SK-N-SH (cell line): ENCODE results near the gene PYGO2. TPM values are rescaled to one million over a fixed set of nuclear protein-coding genes. Genes with fewer than 3 reads are reported as not detected.

ENCODE experiments used
- CTCF ChIA-PET: fragments of 300-600, 350-600 bp; formaldehyde crosslinking; extraction: SDS; loops from one replicate; lab custom pipeline; 2021; lab: Yijun Ruan, JAX
- POLR2A ChIA-PET: fragments of 350-600 bp; sonication (Branson Sonifier 250); formaldehyde crosslinking; extraction: SDS; loops from one replicate; lab custom pipeline; 2020; ENCODE audit warnings: antibody characterized with exemption, inconsistent platforms; lab: Yijun Ruan, JAX
- DNase-seq: peaks from one replicate; pipeline ENCODE4 v3.0.0; 2012
- H2AFZ ChIP-seq: fragments of 200-600 bp; sonication (generic); 2 replicates; pipeline ENCODE4 v1.8.1; 2016; ENCODE audit warnings: antibody characterized with exemption, mild to moderate bottlenecking, low read depth
- H3F3A ChIP-seq: fragments of 200-600 bp; sonication (generic); replicated peaks from 2 replicates; pipeline ENCODE3; 2016; ENCODE audit warnings: antibody characterized with exemption, mild to moderate bottlenecking; ENCODE audit not compliant: insufficient read depth
- H3K27ac ChIP-seq, 2 experiments: fragments of 200-500 bp in 1 of 2; fragments of 200-600 bp in 1 of 2; sonication (Bioruptor generic) in 1 of 2; sonication (generic), shearing (Covaris generic) in 1 of 2; 2 replicates each; pipeline versions ENCODE4 v1.5.1 to v1.6.1; 2014 to 2016; ENCODE audit warnings: low read depth in 2 of 2, inconsistent platforms in 1 of 2, low read length in 1 of 2, mild to moderate bottlenecking in 1 of 2, mixed read lengths in 1 of 2
- H3K27me3 ChIP-seq: fragments of 200-600 bp; sonication (generic), shearing (Covaris generic); 2 replicates; pipeline ENCODE4 v1.6.1; 2016; ENCODE audit warnings: mixed run types; ENCODE audit not compliant: insufficient read depth
- H3K36me3 ChIP-seq, 2 experiments: fragments of 200-500 bp in 1 of 2; fragments of 200-600 bp in 1 of 2; sonication (Bioruptor generic) in 1 of 2; sonication (generic) in 1 of 2; replicated peaks in 1 of 2; 2 replicates each; pipeline versions ENCODE3 to v1.5.1; 2014 to 2016; ENCODE audit warnings: low read length in 1 of 2, mild to moderate bottlenecking in 1 of 2; ENCODE audit not compliant: insufficient read depth in 2 of 2, control insufficient read depth in 1 of 2
- H3K4me1 ChIP-seq, 2 experiments: fragments of 200-500 bp in 1 of 2; fragments of 200-600 bp in 1 of 2; sonication (Bioruptor generic) in 1 of 2; sonication (generic), shearing (Covaris generic) in 1 of 2; 2 replicates each; pipeline versions ENCODE4 v1.5.1 to v1.6.1; 2014 to 2016; ENCODE audit warnings: low read depth in 1 of 2, low read length in 1 of 2, mixed run types in 1 of 2; ENCODE audit not compliant: insufficient read depth in 2 of 2, control insufficient read depth in 1 of 2
- H3K4me2 ChIP-seq: fragments of 200-600 bp; sonication (generic), shearing (Covaris generic); 2 replicates; pipeline ENCODE4 v1.6.1; 2017; ENCODE audit warnings: mixed run types
- H3K4me3 ChIP-seq, 2 experiments: fragments of 200-500 bp in 1 of 2; fragments of 200-600 bp in 1 of 2; sonication (Bioruptor generic) in 1 of 2; sonication (generic), shearing (Covaris generic) in 1 of 2; 2 replicates each; pipeline versions ENCODE4 v1.5.1 to v1.8.1; 2014 to 2016; ENCODE audit warnings: low read depth in 2 of 2, inconsistent platforms in 1 of 2, low read length in 1 of 2, mild to moderate bottlenecking in 1 of 2, mixed read lengths in 1 of 2, moderate library complexity in 1 of 2
- H3K79me2 ChIP-seq: fragments of 200-600 bp; sonication (generic); 2 replicates; pipeline ENCODE4 v1.8.1; 2017; ENCODE audit warnings: mild to moderate bottlenecking; ENCODE audit not compliant: insufficient read depth
- H3K9ac ChIP-seq: fragments of 200-600 bp; sonication (generic); 2 replicates; pipeline ENCODE4 v1.6.1; 2017; ENCODE audit warnings: mixed run types
- H3K9me2 ChIP-seq: fragments of 200-600 bp; sonication (generic); 2 replicates; pipeline ENCODE4 v1.6.1; 2017; ENCODE audit warnings: mixed run types
- H3K9me3 ChIP-seq: fragments of 200-600 bp; sonication (generic); 2 replicates; pipeline ENCODE4 v1.6.1; 2017; ENCODE audit warnings: mixed run types, mild to moderate bottlenecking, moderate library complexity
- H4K20me1 ChIP-seq: fragments of 200-600 bp; sonication (generic); 2 replicates; pipeline ENCODE4 v1.6.1; 2017; ENCODE audit warnings: mild to moderate bottlenecking, mixed run types; ENCODE audit not compliant: insufficient read depth
- CHD2 ChIP-seq: fragments of 150-350 bp; IDR thresholded peaks from 2 replicates; pipeline ENCODE4 v1.6.1; 2018; ENCODE audit warnings: low read length; ENCODE audit not compliant: partially characterized antibody
- ELF1 ChIP-seq: IDR thresholded peaks from 2 replicates; pipeline ENCODE4 v1.4.0; 2012
- EP300 ChIP-seq, 2 experiments: IDR thresholded peaks; 2 replicates each; pipeline versions ENCODE4 v1.4.0 to v1.6.1; 2012; ENCODE audit warnings: borderline replicate concordance in 1 of 2, low read depth in 1 of 2, low read length in 1 of 2
- EZH2phosphoT487 ChIP-seq: fragments of 200-600 bp; sonication (generic); IDR thresholded peaks from 2 replicates; pipeline ENCODE4 v1.6.1; 2017; ENCODE audit warnings: low read depth, mixed run types, mild to moderate bottlenecking, antibody characterized with exemption, moderate library complexity, borderline replicate concordance
- FOSL2 ChIP-seq: IDR thresholded peaks from 2 replicates; pipeline ENCODE4 v1.4.0; 2012; ENCODE audit warnings: low read depth, mild to moderate bottlenecking, moderate library complexity, borderline replicate concordance
- FOXJ3 ChIP-seq: sonication (generic); formaldehyde crosslinking; IDR thresholded peaks from 2 replicates; pipeline ENCODE4 v1.5.1; 2020; ENCODE audit warnings: mild to moderate bottlenecking, missing genetic modification reagents
- FOXM1 ChIP-seq: IDR thresholded peaks from 2 replicates; pipeline ENCODE4 v1.4.0; 2012; ENCODE audit warnings: low read depth, mild to moderate bottlenecking
- GATA2 ChIP-seq: sonication (generic); formaldehyde crosslinking; IDR thresholded peaks from 2 replicates; pipeline ENCODE4 v1.5.0; 2020; ENCODE audit warnings: mild to moderate bottlenecking, missing genetic modification reagents
- JUND ChIP-seq: IDR thresholded peaks from 2 replicates; pipeline ENCODE4 v1.4.0; 2012
- NFIC ChIP-seq: IDR thresholded peaks from 2 replicates; pipeline ENCODE4 v1.4.0; 2012; ENCODE audit warnings: borderline replicate concordance
- NRF1 ChIP-seq: IDR thresholded peaks from 2 replicates; pipeline ENCODE4 v1.6.1; 2012; ENCODE audit warnings: low read depth, mild to moderate bottlenecking, low read length
- POLR2AphosphoS5 ChIP-seq: IDR thresholded peaks from 2 replicates; pipeline ENCODE4 v1.6.1; 2012; ENCODE audit warnings: low read depth, low read length
- RCOR1 ChIP-seq: fragments of 150-350 bp; IDR thresholded peaks from 2 replicates; pipeline ENCODE4 v1.6.1; 2017; ENCODE audit warnings: antibody characterized with exemption, low read length
- RFX5 ChIP-seq: IDR thresholded peaks from 2 replicates; pipeline ENCODE4 v1.6.1; 2012; ENCODE audit warnings: mild to moderate bottlenecking, improper control_type of control experiment, low read length
- SMC3 ChIP-seq: IDR thresholded peaks from 2 replicates; pipeline ENCODE4 v1.6.1; 2012; ENCODE audit warnings: low read depth, low read length, improper control_type of control experiment
- TAF1 ChIP-seq: IDR thresholded peaks from 2 replicates; pipeline ENCODE4 v1.6.1; 2012; ENCODE audit warnings: low read depth, mild to moderate bottlenecking, low read length, moderate library complexity, borderline replicate concordance
- TCF12 ChIP-seq: IDR thresholded peaks from 2 replicates; pipeline ENCODE4 v1.4.0; 2012
- TEAD4 ChIP-seq: IDR thresholded peaks from 2 replicates; pipeline ENCODE4 v1.4.0; 2012; ENCODE audit warnings: mild to moderate bottlenecking, borderline replicate concordance; ENCODE audit not compliant: insufficient read depth
- WGBS: methylation state at CpG from one replicate; pipeline ENCODE4 v1.1.6; 2017; ENCODE audit warnings: low lambda C conversion rate; 5-methylcytosine and 5-hydroxymethylcytosine counted together
- polyA plus RNA-seq, 3 experiments: library from polyadenylated mRNA; depleted of rRNA; stranded (reverse); fragments of >200 nt; gene quantifications; 2 replicates each; pipeline ENCODE4 v1.2.3, GENCODE V29; 2012
- TF ChIP-seq, protein P1 (sequence below): IDR thresholded peaks from 2 replicates; pipeline ENCODE4 v1.6.1; 2012; ENCODE audit warnings: mild to moderate bottlenecking, low read depth, low read length, moderate library complexity
- TF ChIP-seq, protein P2 (sequence below): IDR thresholded peaks from 2 replicates; pipeline ENCODE4 v1.4.0; 2012; ENCODE audit warnings: low read depth, borderline replicate concordance
- TF ChIP-seq, protein P3 (sequence below): IDR thresholded peaks from 2 replicates; pipeline ENCODE4 v1.4.0; 2012; ENCODE audit warnings: low read depth
- TF ChIP-seq, protein P4 (sequence below): IDR thresholded peaks from 2 replicates; pipeline ENCODE4 v1.4.0; 2012; ENCODE audit warnings: low read depth, borderline replicate concordance

The PYGO2 gene
- polyA plus RNA-seq, 1 of the 3 experiments (the other 2 are of a cell fraction): 23.3 TPM

DNA sequence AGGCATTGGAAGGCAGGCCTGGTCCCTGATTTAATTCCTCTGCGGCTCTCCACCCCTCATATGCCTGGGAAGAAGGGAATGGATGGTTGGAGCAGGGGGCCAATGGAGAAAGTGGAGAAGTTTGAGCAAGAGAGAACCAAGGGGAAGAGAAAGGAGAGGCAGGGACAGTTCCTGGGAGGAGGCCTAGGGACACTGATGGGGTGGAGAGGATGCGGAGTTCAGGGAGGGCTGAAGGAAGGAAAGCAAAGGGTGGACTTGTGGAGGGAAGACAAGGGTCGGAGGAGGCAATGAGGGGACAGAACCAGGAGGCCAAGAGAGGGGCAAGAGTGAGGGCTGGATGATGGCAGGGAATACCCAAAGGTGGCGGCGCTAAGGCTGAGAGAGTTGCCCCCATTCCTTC is 48.2 kb upstream of the PYGO2 start:
- no peak overlapping the region for H3K27ac ChIP-seq
- H3K9me2 ChIP-seq: no peaks in the 10 kb centered on the region
- H3K9ac ChIP-seq: no peak overlapping the region
- H3K27me3 ChIP-seq: no peaks in the 10 kb centered on the region
- H2AFZ ChIP-seq: no peak overlapping the region
- DNase-seq: no peak
- no peak overlapping the region for H3K4me3 ChIP-seq
- H4K20me1 ChIP-seq: peaks cover 3% of the 10 kb centered on the region; the same call in 1 of the 2 replicates
- no peaks in the 10 kb centered on the region for H3K9me3 ChIP-seq
- ChIA-PET POLR2A (no interaction called here), CTCF (interaction anchor here (1.1 to 4.4 kb wide), 3 partner anchors 7 to 13 kb away, joined by 5 to 37 read pairs (median 8); no protein-coding TSS in a partner anchor)
- peaks cover 3 to 20% of the 10 kb centered on the region in 2 experiments; a peak in 3 of 4 replicates for H3K4me1 ChIP-seq
- H3K36me3 ChIP-seq: peaks cover 0 to 12% of the 10 kb centered on the region in 2 experiments
- H3K79me2 ChIP-seq: peaks cover 12% of the 10 kb centered on the region
- H3K4me2 ChIP-seq: no peak overlapping the region
- TF ChIP-seq RCOR1: no peak
- TF ChIP-seq, protein P1, sequence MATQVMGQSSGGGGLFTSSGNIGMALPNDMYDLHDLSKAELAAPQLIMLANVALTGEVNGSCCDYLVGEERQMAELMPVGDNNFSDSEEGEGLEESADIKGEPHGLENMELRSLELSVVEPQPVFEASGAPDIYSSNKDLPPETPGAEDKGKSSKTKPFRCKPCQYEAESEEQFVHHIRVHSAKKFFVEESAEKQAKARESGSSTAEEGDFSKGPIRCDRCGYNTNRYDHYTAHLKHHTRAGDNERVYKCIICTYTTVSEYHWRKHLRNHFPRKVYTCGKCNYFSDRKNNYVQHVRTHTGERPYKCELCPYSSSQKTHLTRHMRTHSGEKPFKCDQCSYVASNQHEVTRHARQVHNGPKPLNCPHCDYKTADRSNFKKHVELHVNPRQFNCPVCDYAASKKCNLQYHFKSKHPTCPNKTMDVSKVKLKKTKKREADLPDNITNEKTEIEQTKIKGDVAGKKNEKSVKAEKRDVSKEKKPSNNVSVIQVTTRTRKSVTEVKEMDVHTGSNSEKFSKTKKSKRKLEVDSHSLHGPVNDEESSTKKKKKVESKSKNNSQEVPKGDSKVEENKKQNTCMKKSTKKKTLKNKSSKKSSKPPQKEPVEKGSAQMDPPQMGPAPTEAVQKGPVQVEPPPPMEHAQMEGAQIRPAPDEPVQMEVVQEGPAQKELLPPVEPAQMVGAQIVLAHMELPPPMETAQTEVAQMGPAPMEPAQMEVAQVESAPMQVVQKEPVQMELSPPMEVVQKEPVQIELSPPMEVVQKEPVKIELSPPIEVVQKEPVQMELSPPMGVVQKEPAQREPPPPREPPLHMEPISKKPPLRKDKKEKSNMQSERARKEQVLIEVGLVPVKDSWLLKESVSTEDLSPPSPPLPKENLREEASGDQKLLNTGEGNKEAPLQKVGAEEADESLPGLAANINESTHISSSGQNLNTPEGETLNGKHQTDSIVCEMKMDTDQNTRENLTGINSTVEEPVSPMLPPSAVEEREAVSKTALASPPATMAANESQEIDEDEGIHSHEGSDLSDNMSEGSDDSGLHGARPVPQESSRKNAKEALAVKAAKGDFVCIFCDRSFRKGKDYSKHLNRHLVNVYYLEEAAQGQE: no peak
- no peak for TF ChIP-seq TCF12
- no peak for TF ChIP-seq POLR2AphosphoS5
- TF ChIP-seq GATA2 (CRISPR knock-in tag): no peak
- TF ChIP-seq TEAD4: no peak
- TF ChIP-seq NRF1: no peak
- TF ChIP-seq FOXM1: no peak
- no peak for TF ChIP-seq TAF1
- TF ChIP-seq, protein P2, sequence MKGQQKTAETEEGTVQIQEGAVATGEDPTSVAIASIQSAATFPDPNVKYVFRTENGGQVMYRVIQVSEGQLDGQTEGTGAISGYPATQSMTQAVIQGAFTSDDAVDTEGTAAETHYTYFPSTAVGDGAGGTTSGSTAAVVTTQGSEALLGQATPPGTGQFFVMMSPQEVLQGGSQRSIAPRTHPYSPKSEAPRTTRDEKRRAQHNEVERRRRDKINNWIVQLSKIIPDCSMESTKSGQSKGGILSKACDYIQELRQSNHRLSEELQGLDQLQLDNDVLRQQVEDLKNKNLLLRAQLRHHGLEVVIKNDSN: no peak
- no peak for TF ChIP-seq FOSL2
- WGBS: 97% methylated on average over 5 of the region's 5 CpGs
- H3F3A ChIP-seq: peaks cover 2% of the 10 kb centered on the region

DNA sequence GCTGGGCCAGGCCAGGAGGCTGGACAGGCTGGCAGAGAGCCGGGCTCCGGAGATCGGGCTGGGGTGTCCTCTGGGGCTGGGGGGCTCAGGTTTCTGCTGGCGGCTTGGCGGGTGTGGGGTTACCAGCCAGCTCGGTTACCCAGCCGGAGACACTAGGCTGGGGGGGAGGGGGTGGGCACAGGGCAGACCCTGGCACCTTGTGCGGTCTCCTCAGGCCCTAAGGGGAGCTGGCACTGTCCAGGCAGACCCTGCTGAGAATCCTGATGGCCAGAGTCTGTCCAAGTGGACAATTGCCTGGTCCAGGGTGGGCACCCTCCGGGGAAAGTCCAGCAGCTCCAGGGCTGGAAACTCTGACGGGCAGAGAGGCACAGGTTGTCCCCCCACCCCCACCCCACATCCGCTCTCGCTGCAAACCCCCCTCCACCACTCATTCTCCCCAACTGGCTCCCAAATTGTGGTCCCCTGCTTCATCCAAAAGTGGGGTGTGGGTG is 47.7 kb upstream of the PYGO2 start:
- peaks cover 17% of the 10 kb centered on the region for H3K79me2 ChIP-seq
- H2AFZ ChIP-seq: no peak overlapping the region
- 97% methylated on average over 12 of the region's 12 CpGs for WGBS
- H3K4me1 ChIP-seq: peaks cover 7 to 25% of the 10 kb centered on the region in 2 experiments
- no peaks in the 10 kb centered on the region for H3K9me2 ChIP-seq
- H3K9ac ChIP-seq: no peak overlapping the region
- no peak for DNase-seq
- H3K9me3 ChIP-seq: no peaks in the 10 kb centered on the region
- H4K20me1 ChIP-seq: peaks cover 3% of the 10 kb centered on the region; the same call in 1 of the 2 replicates
- CTCF ChIA-PET: interaction anchor here (1.1 to 4.4 kb wide), 4 partner anchors 7 to 43 kb away, joined by 4 to 37 read pairs (median 6); no protein-coding TSS in a partner anchor
- peaks cover 0 to 8% of the 10 kb centered on the region in 2 experiments for H3K36me3 ChIP-seq
- H3K4me2 ChIP-seq: no peak overlapping the region
- no peak overlapping the region for H3K27ac ChIP-seq
- no peak overlapping the region for H3K4me3 ChIP-seq
- peaks cover 4% of the 10 kb centered on the region for H3F3A ChIP-seq
- no peaks in the 10 kb centered on the region for H3K27me3 ChIP-seq
- POLR2A ChIA-PET: no interaction called here
- TF ChIP-seq TCF12: no peak
- no peak for TF ChIP-seq FOXJ3
- TF ChIP-seq SMC3: no peak
- TF ChIP-seq EP300 (IDR thresholded peaks at IDR 0.05; ENCODE audit: borderline replicate concordance in 1 of 2, low read depth in 1 of 2, low read length in 1 of 2): no peak
- no peak for TF ChIP-seq TEAD4
- TF ChIP-seq, protein P3, sequence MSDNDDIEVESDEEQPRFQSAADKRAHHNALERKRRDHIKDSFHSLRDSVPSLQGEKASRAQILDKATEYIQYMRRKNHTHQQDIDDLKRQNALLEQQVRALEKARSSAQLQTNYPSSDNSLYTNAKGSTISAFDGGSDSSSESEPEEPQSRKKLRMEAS: no peak
- no peak for TF ChIP-seq EZH2phosphoT487
- no peak for TF ChIP-seq CHD2
- no peak for TF ChIP-seq POLR2AphosphoS5
- TF ChIP-seq RFX5: no peak
- TF ChIP-seq ELF1: no peak
- TF ChIP-seq NFIC: no peak
- no peak for TF ChIP-seq FOXM1
- no peak for TF ChIP-seq JUND
- no peak for TF ChIP-seq FOSL2
- TF ChIP-seq, protein P4, sequence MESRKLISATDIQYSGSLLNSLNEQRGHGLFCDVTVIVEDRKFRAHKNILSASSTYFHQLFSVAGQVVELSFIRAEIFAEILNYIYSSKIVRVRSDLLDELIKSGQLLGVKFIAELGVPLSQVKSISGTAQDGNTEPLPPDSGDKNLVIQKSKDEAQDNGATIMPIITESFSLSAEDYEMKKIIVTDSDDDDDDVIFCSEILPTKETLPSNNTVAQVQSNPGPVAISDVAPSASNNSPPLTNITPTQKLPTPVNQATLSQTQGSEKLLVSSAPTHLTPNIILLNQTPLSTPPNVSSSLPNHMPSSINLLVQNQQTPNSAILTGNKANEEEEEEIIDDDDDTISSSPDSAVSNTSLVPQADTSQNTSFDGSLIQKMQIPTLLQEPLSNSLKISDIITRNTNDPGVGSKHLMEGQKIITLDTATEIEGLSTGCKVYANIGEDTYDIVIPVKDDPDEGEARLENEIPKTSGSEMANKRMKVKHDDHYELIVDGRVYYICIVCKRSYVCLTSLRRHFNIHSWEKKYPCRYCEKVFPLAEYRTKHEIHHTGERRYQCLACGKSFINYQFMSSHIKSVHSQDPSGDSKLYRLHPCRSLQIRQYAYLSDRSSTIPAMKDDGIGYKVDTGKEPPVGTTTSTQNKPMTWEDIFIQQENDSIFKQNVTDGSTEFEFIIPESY: no peak
